HepG2 (cell line): Measurements from ENCODE around the gene DPH7. TPM values are rescaled to one million over a fixed set of nuclear protein-coding genes. Genes with fewer than 3 reads are reported as not detected.

ENCODE experiments used
- ATAC-seq: fragments of 200-7000 bp; cut with Tn5 transposase; 3 replicates; pipeline ENCODE4 v1.9.1; 2020; ENCODE audit warnings: mild to moderate bottlenecking, moderate library complexity
- BruUV-seq: library from RNA; stranded (reverse); fragments of 400-500 nt; replicated peaks from 2 replicates; lab custom pipeline; 2021; lab: Mats Ljungman, UMichigan
- CTCF ChIA-PET: fragments of 300-600 bp; formaldehyde crosslinking; extraction: SDS; loops from one replicate; lab custom pipeline; 2021; ENCODE audit warnings: low total read pairs, inconsistent platforms, low intra/inter-chr PET ratio; lab: Yijun Ruan, JAX
- POLR2A ChIA-PET: fragments of 350-600 bp; sonication (Branson Sonifier 250); formaldehyde crosslinking; loops from one replicate; lab custom pipeline; 2020; ENCODE audit warnings: antibody characterized with exemption, inconsistent platforms; lab: Yijun Ruan, JAX
- DNase-seq: peaks from one replicate; pipeline ENCODE4 v3.0.0-alpha.2; 2015; ENCODE audit warnings: low spot score
- FAIRE-seq: peaks from 3 replicates; lab custom pipeline; 2011; peaks lifted over from hg19 to GRCh38; lab: Jason Lieb, UNC
- H2AFZ ChIP-seq: one replicate; pipeline ENCODE4 v1.6.1; 2011; ENCODE audit warnings: low read length, inconsistent platforms
- H3K27ac ChIP-seq: fragments of 300-600 bp; 3 replicates; pipeline ENCODE4 v1.8.0; 2011; ENCODE audit warnings: mixed run types, mild to moderate bottlenecking, mixed read lengths, low read length, inconsistent platforms; ENCODE audit not compliant: insufficient read depth; ENCODE audit errors: extremely low read length
- H3K27me3 ChIP-seq, 2 experiments: fragments of 200-600 bp in 1 of 2; 2 replicates in 1 of 2; 3 replicates in 1 of 2; pipeline versions ENCODE4 v1.6.0 to v1.8.0; 2011; ENCODE audit warnings: low read length in 2 of 2, mild to moderate bottlenecking in 2 of 2, moderate library complexity in 2 of 2, inconsistent platforms in 1 of 2; ENCODE audit not compliant: insufficient read depth in 2 of 2, control insufficient read depth in 1 of 2
- H3K36me3 ChIP-seq, 2 experiments: fragments of 200-600 bp in 1 of 2; replicated peaks in 1 of 2; 2 replicates in 1 of 2; 3 replicates in 1 of 2; pipeline versions ENCODE4 v1.5.1 to v1.8.0; 2011; ENCODE audit warnings: low read length in 2 of 2, inconsistent platforms in 1 of 2; ENCODE audit not compliant: insufficient read depth in 2 of 2, control insufficient read depth in 1 of 2
- H3K4me1 ChIP-seq: 2 replicates; pipeline ENCODE4 v1.5.1; 2012; ENCODE audit warnings: low read length, inconsistent platforms; ENCODE audit not compliant: insufficient read depth
- H3K4me2 ChIP-seq: 2 replicates; pipeline ENCODE4 v1.6.0; 2011; ENCODE audit warnings: low read depth, low read length, inconsistent platforms
- H3K4me3 ChIP-seq, 3 experiments: fragments of 200-600 bp in 1 of 3; sonication (generic), shearing (Covaris generic) in 1 of 3; replicated peaks in 1 of 3; 2 replicates each; pipeline ENCODE4 v1.5.1; 2011 to 2016; ENCODE audit warnings: low read length in 3 of 3, inconsistent platforms in 2 of 3, low read depth in 2 of 3, mild to moderate bottlenecking in 2 of 3, control low read depth in 1 of 3, mixed read lengths in 1 of 3; ENCODE audit not compliant: insufficient read depth in 1 of 3
- H3K79me2 ChIP-seq: one replicate; pipeline ENCODE4 v1.6.1; 2011; ENCODE audit warnings: low read length, inconsistent platforms; ENCODE audit not compliant: insufficient read depth
- H3K9ac ChIP-seq: 2 replicates; pipeline ENCODE4 v1.6.0; 2011; ENCODE audit warnings: mild to moderate bottlenecking, low read depth, low read length, inconsistent platforms; ENCODE audit not compliant: insufficient read depth
- H3K9me3 ChIP-seq: 2 replicates; pipeline ENCODE4 v1.5.1; 2012; ENCODE audit warnings: mild to moderate bottlenecking, low read length
- H4K20me1 ChIP-seq: 2 replicates; pipeline ENCODE4 v1.6.0; 2011; ENCODE audit warnings: inconsistent platforms, mild to moderate bottlenecking, low read length, moderate library complexity; ENCODE audit not compliant: insufficient read depth
- CHD2 ChIP-seq: IDR thresholded peaks from 2 replicates; pipeline ENCODE4 v1.6.1; 2011; ENCODE audit warnings: low read depth, low read length, improper control_type of control experiment
- HDAC1 ChIP-seq: sonication (generic); formaldehyde crosslinking; IDR thresholded peaks from 2 replicates; pipeline ENCODE4 v1.5.1; 2020; ENCODE audit warnings: mild to moderate bottlenecking, missing genetic modification reagents
- IKZF1 ChIP-seq: fragments of 450-650 bp; IDR thresholded peaks from 2 replicates; pipeline ENCODE4 v1.7.1; 2016
- MAFG ChIP-seq: sonication (generic); formaldehyde crosslinking; IDR thresholded peaks from 2 replicates; pipeline ENCODE4 v1.5.1; 2020; ENCODE audit warnings: mild to moderate bottlenecking, missing genetic modification reagents
- NONO ChIP-seq, 2 experiments: fragments of 450-650 bp in 1 of 2; sonication (generic) in 1 of 2; formaldehyde crosslinking in 1 of 2; IDR thresholded peaks in 1 of 2; conservative IDR thresholded peaks in 1 of 2; 2 replicates each; pipeline versions ENCODE4 v1.6.1 to v1.8.0; 2017 to 2022; ENCODE audit warnings: mild to moderate bottlenecking in 1 of 2, missing genetic modification reagents in 1 of 2, moderate library complexity in 1 of 2
- PPARG ChIP-seq: conservative IDR thresholded peaks from 2 replicates; pipeline ENCODE4 v1.6.1; 2016; ENCODE audit warnings: missing biosample characterization, missing genetic modification reagents
- ZBTB37 ChIP-seq: sonication (generic); formaldehyde crosslinking; IDR thresholded peaks from 2 replicates; pipeline ENCODE4 v1.4.0; 2020; ENCODE audit warnings: mild to moderate bottlenecking, missing genetic modification reagents
- ZNF407 ChIP-seq: sonication (generic); formaldehyde crosslinking; IDR thresholded peaks from one replicate; pipeline ENCODE4 v1.5.1; 2020; ENCODE audit warnings: mild to moderate bottlenecking, missing genetic modification reagents; ENCODE audit errors: not compliant biosample characterization
- ZNF512 ChIP-seq: sonication (generic); formaldehyde crosslinking; IDR thresholded peaks from 2 replicates; pipeline ENCODE4 v1.4.0; 2020; ENCODE audit warnings: mild to moderate bottlenecking, missing genetic modification reagents
- ZNF572 ChIP-seq: sonication (generic); formaldehyde crosslinking; IDR thresholded peaks from 2 replicates; pipeline ENCODE4 v1.5.1; 2020; ENCODE audit warnings: mild to moderate bottlenecking, missing genetic modification reagents
- WGBS: methylation state at CpG from one replicate; pipeline ENCODE4 v1.1.6; 2017; ENCODE audit warnings: low lambda C conversion rate; 5-methylcytosine and 5-hydroxymethylcytosine counted together
- in situ Hi-C: cut with HindIII; loops from 2 replicates; pipeline ENCODE4 v1.10.0; 2017; ENCODE audit warnings: low pct_unique_long_range_greater_than_20kb; ENCODE audit not compliant: extremely low pct_ligation_motif_present
- intact Hi-C: fragments of 100-400 bp; cut with micrococcal nuclease; formaldehyde crosslinking; loops from one replicate; pipeline ENCODE4 v1.10.0; 2022; ENCODE audit not compliant: unreplicated experiment
- polyA plus RNA-seq, 8 experiments: library from polyadenylated mRNA; depleted of rRNA in 3 of 8; stranded (reverse) in 7 of 8; unstranded in 1 of 8; fragments of >200 nt; fragmentation: Illumina TruSeq in 4 of 8; extraction: Trizol in 4 of 8; gene quantifications; 2 replicates each; pipeline versions ENCODE4 v1.2.1 to v1.2.3, GENCODE V29; 2011 to 2016; ENCODE audit warnings: low read depth in 4 of 8, missing spikeins in 1 of 8, mixed read lengths in 1 of 8; ENCODE audit not compliant: insufficient read depth in 1 of 8
- total RNA-seq, 5 experiments: library from RNA; depleted of rRNA; stranded (reverse); fragments of >200 nt; fragmentation: Illumina TruSeq; extraction: Trizol; gene quantifications; 2 replicates each; pipeline ENCODE4 v1.2.3, GENCODE V29; 2016; ENCODE audit warnings: low read depth in 1 of 5

DPH7 gene
- total and polyA plus RNA-seq, 2 of the 13 experiments (the other 11 are each of a cell fraction or from before 2014, with no cell fraction given), result 27.6 to 31.6 TPM

GRCh38 chr9:137593176-137593575 is 14.5 kb upstream of the DPH7 start:
- intact Hi-C loops, result no loop called here
- H3K27ac ChIP-seq, result no peak overlapping the region
- H3K4me3 ChIP-seq, result no peak overlapping the region
- ChIA-PET POLR2A (no interaction called here), CTCF (no interaction called here)
- no peak for DNase-seq
- 0 out of 2 replicates have a peak overlapping the region, but pooled peaks have one; percentile 19 for H3K4me2 ChIP-seq
- in situ Hi-C loops, result no loop called here
- H3K9ac ChIP-seq, result no peak overlapping the region
- H3K36me3 ChIP-seq, result peaks cover 0 to 5% of the 10 kb centered on the region in 2 experiments; a peak in 1 of 5 replicates
- peaks cover 46% of the 10 kb centered on the region for H3K4me1 ChIP-seq
- BruUV-seq, result no TSS peak
- 64% methylated on average over 12 of the region's 12 CpGs for WGBS
- no peak for FAIRE-seq
- no peaks in the 10 kb centered on the region for H4K20me1 ChIP-seq
- H3K79me2 ChIP-seq, result peaks cover 15% of the 10 kb centered on the region
- H2AFZ ChIP-seq, result no peak overlapping the region
- no peaks in the 10 kb centered on the region for H3K9me3 ChIP-seq
- no peaks in the 10 kb centered on the region for H3K27me3 ChIP-seq
- no peak for ATAC-seq
- TF ChIP-seq IKZF1 (no peak), HDAC1 (CRISPR knock-in tag) (no peak), ZNF407 (CRISPR knock-in tag) (no peak), NONO (IDR thresholded peaks at IDR 0.05) (no peak), NONO (CRISPR knock-in tag; conservative IDR thresholded peaks at IDR 0.05) (no peak), PPARG (CRISPR knock-in tag) (no peak), ZNF572 (CRISPR knock-in tag) (no peak), ZNF512 (CRISPR knock-in tag) (no peak), MAFG (CRISPR knock-in tag) (no peak), ZBTB37 (CRISPR knock-in tag) (no peak), CHD2 (no peak)
